ENCODE results near the gene MOK.

MOK gene

DNA sequence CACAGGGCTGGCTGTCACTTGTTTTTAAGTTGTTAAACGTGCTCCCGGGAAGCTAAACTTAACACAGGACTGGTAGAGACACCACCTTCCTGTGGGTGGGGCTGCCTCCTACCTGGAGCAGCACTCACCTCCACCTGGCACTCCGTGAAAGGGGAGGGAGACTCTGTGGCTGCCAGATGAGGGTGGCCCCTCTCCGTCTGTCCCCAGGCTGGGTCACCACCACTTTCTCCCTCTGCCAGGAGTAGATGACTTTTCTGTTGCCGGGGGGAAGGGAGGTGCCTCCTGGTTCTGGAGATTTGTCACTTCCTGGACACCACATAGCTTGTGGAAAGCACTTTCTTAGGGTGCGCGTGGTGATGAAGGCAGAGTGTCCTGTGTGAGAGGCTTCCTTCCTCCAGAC, 83.9 kb downstream of the MOK start:
- no peak for DNase-seq

GRCh38 chr14:102220031-102220430, 84.9 kb downstream of the MOK start:
- DNase-seq, result no peak

DNA sequence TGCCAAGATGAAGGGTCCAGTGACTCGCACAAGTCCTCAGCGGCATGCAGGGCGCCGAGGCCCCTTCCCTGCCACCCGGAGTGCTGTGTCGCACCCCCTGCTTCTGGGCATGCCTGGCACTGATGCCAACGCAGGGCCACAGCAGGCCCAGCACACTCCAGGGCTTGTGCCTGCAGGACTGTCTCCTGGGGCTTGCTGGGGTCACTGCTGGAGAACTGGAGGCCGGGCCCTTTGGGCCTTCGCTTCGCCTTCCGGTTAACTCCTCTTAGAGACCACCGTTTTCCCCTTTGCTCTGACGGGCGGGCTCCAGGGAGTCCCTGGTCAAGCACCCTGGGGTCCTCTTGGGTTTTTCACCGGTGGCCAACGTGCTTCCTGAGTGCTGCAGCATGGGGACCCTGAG, 85.6 kb downstream of the MOK start:
- DNase-seq, result no peak

DNA sequence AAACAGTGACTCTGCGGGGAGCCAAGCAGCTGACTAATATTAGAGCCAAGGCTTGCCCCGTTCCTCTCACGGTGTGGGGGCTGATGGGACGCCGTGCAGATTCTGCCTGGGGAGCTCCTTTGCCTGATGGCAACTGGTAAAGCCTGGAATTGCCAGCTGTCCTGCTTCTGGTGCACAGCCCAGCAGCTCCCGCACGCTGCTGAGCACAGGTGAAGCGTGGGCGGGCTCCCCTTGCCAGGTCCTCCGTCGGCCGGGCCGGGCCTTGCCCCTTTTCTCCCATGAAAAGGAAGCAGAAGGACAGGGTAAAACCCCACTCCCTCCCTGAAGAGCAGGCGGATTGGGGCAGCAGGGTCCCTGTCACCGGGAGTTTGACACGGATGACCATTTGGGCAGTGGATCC, 86.3 kb downstream of the MOK start:
- no peak for DNase-seq

GRCh38 chr14:102217987-102218421, 87.0 kb downstream of the MOK start:
- DNase-seq, result no peak

GRCh38 chr14:102217399-102217798, 87.6 kb downstream of the MOK start:
- no peak for DNase-seq

DNA sequence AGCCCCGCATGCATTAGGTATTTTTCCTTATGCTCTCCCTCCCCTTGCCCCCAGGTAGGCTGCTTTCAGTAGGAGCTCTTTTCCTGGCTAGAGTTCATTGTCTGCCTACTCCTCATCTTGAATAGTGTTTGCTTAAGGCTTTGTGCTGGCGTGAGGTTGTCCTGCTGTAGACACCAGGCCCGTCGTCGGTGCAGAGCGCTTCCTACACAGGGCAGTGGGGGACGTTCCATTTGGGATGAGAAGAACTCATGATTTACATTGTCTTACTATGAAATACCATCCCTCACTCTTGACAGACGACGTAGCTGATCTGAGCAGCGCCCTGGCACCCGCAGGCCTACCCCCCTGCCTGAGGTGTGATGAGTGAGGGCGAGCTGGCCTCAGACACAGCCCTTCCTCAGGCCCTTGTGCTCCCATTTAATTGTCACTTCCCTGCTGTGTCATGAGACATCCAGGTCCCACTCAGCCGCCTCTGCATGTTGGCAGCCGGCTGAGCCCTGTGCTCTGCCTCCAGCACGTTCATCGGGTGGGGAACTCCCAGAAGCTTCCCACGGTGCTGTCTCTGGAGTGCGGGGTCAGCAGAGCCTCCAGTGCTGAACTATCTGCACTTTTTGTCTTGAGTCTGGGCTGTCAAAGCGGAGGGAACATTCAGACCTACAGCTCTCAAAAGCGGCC, 89.3 kb downstream of the MOK start:
- DNase-seq, result no peak

- DNase-seq, result no peak
Observed at GRCh38 chr14:102215071-102215470, 89.9 kb downstream of the MOK start.

DNA sequence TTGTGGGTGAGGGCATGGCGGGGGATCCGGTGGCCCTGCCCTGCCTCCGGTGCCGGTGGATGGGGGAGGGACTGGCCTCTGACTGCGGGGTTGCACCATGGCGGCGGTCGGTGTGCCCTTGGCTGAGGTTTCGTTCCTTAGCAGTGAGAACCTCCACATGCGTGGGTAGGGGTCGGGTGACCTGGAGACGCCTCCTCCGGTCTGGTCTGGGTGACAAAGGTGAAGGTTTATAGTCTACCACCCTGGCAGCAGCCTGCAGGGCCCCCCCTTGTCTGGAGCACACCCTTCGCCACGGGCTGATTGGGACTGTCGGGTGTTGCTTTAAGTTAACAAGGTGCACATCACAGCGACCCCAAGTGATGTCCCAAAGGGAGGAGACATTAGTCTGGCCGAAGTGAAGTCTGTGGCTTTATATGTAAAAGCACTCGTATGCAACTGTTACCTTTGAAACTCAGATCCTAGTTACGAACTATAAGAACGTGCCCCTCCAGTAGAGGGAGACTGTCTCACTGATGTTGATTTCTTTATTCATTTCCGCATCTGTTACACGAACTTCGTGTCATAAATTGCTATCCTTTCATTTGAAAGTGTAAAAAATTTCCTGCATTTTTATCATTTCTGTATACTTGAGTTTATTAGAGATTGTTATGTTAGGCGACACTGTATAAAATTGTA, 90.8 kb downstream of the MOK start:
- DNase-seq, result no peak

GRCh38 chr14:102213470-102213869, 91.5 kb downstream of the MOK start:
- DNase-seq, result no peak

- DNase-seq, result no peak
Observed at GRCh38 chr14:102212845-102213244, 92.1 kb downstream of the MOK start.

DNA sequence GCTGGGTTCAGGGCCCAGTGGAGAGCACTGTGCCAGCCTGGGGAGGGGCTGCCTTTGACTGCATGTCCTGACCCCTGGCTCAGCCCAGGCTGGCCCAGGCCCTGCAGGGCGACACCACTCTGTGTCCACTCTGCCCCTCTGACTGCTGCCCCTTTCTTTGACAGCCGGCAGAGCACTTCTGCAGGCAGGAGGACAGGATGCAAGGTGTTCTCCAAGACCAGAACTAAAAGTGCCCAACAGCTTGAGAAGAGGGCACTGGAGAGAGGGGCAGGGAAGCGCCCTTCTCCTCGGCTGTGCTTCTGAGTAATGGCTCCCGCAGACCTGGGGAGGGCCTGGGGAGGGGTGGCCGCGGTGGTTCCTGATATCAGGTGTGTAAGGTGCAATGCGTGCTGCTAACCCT, 92.6 kb downstream of the MOK start:
- no peak for DNase-seq

DNA sequence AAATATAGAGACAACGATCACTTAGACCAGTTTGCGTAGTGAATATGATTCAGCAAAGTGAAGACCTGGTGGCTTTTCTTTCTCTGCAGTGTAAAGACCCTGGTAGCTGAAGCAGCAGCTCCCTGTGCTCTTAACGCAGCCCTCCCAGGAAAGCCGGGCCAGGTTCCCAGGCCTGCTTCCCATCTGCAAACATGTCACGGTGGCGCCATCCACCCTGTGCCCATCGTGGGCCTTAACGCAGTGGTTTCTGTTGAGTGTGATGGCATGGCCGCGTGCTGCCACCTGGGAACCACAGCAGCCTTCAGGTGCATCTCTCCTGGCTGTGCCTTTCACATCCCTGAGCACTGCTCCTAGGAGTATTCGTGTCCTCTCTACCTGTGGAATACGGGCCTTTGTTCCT, 93.7 kb downstream of the MOK start:
- no peak for DNase-seq

DNA sequence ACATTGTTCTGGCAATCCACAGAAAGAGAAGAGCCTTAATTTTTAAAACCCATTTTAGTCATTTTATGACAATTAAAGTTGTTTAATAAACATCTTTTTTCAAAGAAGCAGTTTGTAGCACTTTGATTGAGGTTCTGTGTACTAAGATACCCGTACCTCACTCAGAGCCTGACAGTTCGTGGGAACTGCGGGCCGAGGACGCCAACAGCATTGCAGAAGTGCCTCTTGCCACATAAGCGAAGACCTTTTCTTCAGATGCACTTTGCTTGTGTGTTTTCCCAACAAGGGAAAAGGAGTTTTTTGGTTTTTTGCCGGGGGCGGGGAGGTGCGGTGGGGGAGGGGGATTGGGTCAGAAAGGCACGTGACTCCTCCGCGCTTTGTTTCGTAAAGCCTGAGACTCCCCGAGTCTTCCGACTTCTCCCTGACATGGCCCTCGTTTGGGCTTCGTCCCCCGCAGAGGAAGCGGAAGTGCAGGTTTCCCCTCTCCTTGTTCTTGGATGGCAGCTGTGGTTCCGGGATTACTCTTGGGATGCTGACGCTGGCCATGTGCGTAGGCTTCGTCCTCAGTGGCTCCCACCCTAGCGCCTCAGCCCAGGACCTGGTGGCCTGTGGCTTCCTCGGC, 94.4 kb downstream of the MOK start:
- no peak for DNase-seq

GRCh38 chr14:102209224-102209966, 95.6 kb downstream of the MOK start:
- DNase-seq, result no peak

DNA sequence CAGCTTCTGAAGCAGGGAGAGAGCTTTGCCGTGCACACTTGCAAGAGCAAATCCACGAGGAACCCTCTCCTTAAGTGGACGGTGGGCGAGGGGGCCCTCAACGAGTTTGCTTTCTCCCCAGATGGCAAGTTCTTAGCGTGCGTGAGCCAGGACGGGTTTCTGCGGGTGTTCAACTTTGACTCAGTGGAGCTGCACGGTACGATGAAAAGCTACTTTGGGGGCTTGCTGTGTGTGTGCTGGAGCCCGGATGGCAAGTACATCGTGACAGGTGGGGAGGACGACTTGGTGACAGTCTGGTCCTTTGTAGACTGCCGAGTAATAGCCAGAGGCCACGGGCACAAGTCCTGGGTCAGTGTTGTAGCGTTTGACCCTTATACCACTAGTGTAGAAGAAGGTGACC, 96.2 kb downstream of the MOK start:
- no peak for DNase-seq

DNA sequence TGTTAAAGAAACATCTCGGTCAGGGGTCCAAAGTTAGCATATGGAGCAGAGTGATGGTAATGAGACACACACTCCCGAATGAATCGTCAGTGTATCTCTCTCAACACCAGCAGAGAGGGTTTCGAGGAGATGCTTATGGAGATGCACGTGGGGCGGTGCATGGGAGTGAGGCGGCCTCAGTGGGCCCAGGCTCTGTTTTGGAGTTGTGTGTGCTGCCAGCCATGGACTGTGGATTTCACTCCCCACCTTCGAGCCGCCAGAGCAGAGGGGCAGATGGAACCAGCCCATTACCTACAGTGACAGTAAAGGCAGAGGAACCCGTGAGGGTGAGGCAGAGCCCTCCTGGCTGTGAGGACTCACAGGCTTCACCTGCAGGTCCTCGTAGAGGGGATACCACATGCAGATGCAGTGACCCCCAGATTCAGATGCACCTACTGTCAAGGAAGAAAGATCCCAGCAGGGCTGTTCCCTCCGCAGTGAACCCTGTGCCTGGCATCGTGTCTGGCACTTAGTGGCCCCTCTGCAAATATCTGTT, 97.1 kb downstream of the MOK start:
- DNase-seq, result no peak

GRCh38 chr14:102206918-102207317, 98.0 kb downstream of the MOK start:
- no peak for DNase-seq

- no peak for DNase-seq
Observed at GRCh38 chr14:102205560-102205959, 99.4 kb downstream of the MOK start.

- no peak for DNase-seq
Observed at GRCh38 chr14:102203382-102203781, 101.6 kb downstream of the MOK start.

- no peak for DNase-seq
Observed at GRCh38 chr14:102202944-102203343, 102.0 kb downstream of the MOK start.

GRCh38 chr14:102201776-102202175, 103.2 kb downstream of the MOK start:
- DNase-seq, result no peak

GRCh38 chr14:102201353-102201738, 103.6 kb downstream of the MOK start:
- no peak for DNase-seq

Measured in NCI-H1105 treated with DMSO at 0.1 percent for 48 hours (cell line).